Caki2 (cell line): ENCODE data around the gene MYH7B. TPM values are rescaled to one million over a fixed set of nuclear protein-coding genes. Genes with fewer than 3 reads are reported as not detected.

ENCODE experiments used
- DNase-seq: peaks from one replicate; pipeline ENCODE4 v3.0.0-alpha.2; 2015; ENCODE audit warnings: low read depth
- in situ Hi-C: cut with HindIII; loops from 2 replicates; pipeline ENCODE4 v1.10.0; 2016; ENCODE audit warnings: low sequenced_read_pairs, low pct_unique_long_range_greater_than_20kb, mixed read lengths
- total RNA-seq: library from RNA; depleted of rRNA; stranded (reverse); fragments of >200 nt; shearing (Covaris generic); gene quantifications from 2 replicates; pipeline ENCODE4 v1.2.3, GENCODE V29; 2014; ENCODE audit warnings: low replicate concordance; rRNA removed

The MYH7B gene
- 0.03 TPM in 1 of 2 replicates, not detected in the other for total RNA-seq

GRCh38 chr20:34955231-34956040 is at the start of gene MYH7B, which contains the start of gene GSS:
MYH7B (plus strand) TSS chr20:34955868; CDS start chr20:34978006, 22,138 bp downstream.
GSS (minus strand) TSS chr20:34955806; CDS start chr20:34951852, 3,954 bp downstream.
- in situ Hi-C loops = no loop called here
- peak; percentile 98 for DNase-seq

GRCh38 chr20:34907616-34908469 is 47.8 kb upstream of the MYH7B start:
- in situ Hi-C loops = no loop called here
- DNase-seq = peak; percentile 91

GRCh38 chr20:34915131-34915530 is 40.5 kb upstream of the MYH7B start:
- in situ Hi-C loops = no loop called here
- no peak for DNase-seq

GRCh38 chr20:34915749-34916455 is 39.8 kb upstream of the MYH7B start:
- DNase-seq = no peak
- in situ Hi-C loops = no loop called here

- in situ Hi-C loops = no loop called here
- no peak for DNase-seq
Observed at GRCh38 chr20:34916774-34917354, 38.8 kb upstream of the MYH7B start.

- in situ Hi-C loops = no loop called here
Observed at GRCh38 chr20:34920055-34920454, 35.6 kb upstream of the MYH7B start.

GRCh38 chr20:34921436-34921835 is 34.2 kb upstream of the MYH7B start:
- in situ Hi-C loops = no loop called here

More at GRCh38 chr20:34920055-34920454, 35.6 kb upstream of the MYH7B start:
- DNase-seq = no peak

GRCh38 chr20:34922654-34923381 is 32.9 kb upstream of the MYH7B start:
- peak; percentile 12 for DNase-seq
- in situ Hi-C loops = no loop called here

More at GRCh38 chr20:34921436-34921835, 34.2 kb upstream of the MYH7B start:
- DNase-seq = no peak

- in situ Hi-C loops = no loop called here
- no peak for DNase-seq
Observed at GRCh38 chr20:34923414-34923813, 32.3 kb upstream of the MYH7B start.

GRCh38 chr20:34925341-34925740 is 30.3 kb upstream of the MYH7B start:
- in situ Hi-C loops = no loop called here

GRCh38 chr20:34925981-34926380 is 29.7 kb upstream of the MYH7B start:
- DNase-seq = no peak
- in situ Hi-C loops = no loop called here

More at GRCh38 chr20:34925341-34925740, 30.3 kb upstream of the MYH7B start:
- no peak for DNase-seq

- in situ Hi-C loops = no loop called here
- DNase-seq = no peak
Observed at GRCh38 chr20:34926581-34926980, 29.1 kb upstream of the MYH7B start.

GRCh38 chr20:34927736-34928135 is 27.9 kb upstream of the MYH7B start:
- no peak for DNase-seq
- in situ Hi-C loops = no loop called here

GRCh38 chr20:34928411-34928810 is 27.3 kb upstream of the MYH7B start:
- in situ Hi-C loops = no loop called here
- no peak for DNase-seq

GRCh38 chr20:34931771-34932170 is 23.9 kb upstream of the MYH7B start:
- in situ Hi-C loops = no loop called here
- no peak for DNase-seq

- in situ Hi-C loops = no loop called here
Observed at GRCh38 chr20:34938466-34939163, 17.1 kb upstream of the MYH7B start.

GRCh38 chr20:34940081-34940481 is 15.6 kb upstream of the MYH7B start:
- no peak for DNase-seq
- in situ Hi-C loops = no loop called here

More at GRCh38 chr20:34938466-34939163, 17.1 kb upstream of the MYH7B start:
- no peak for DNase-seq
